DMS 273 (cell line): ENCODE measurements around the gene AQP1.

ENCODE experiments used
- DNase-seq: peaks from one replicate; lab custom pipeline; 2025; ENCODE audit not compliant: unreplicated experiment; lab: John Stamatoyannopoulos, UW

The AQP1 gene

DNA sequence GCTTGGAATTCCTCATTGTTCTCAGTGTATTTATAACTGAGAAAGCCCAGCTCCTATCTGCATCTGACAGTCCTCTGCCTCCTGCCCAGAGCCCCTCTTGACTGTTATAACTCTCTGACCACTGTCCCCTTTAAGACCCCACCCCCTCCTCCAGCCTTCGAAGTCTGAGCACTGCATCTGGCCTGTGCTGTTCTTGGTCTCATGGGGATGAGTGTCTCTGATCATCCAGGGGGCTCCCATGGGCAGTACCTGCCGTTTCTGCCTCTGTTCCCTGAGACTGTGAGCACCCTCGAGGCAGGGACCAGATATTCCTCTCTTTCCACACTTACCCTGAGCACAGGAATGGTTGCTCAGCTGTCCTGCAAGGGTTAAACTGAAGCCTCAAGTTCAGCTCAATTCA, 59.8 kb downstream of the AQP1 start:
- DNase-seq, result no peak

DNA sequence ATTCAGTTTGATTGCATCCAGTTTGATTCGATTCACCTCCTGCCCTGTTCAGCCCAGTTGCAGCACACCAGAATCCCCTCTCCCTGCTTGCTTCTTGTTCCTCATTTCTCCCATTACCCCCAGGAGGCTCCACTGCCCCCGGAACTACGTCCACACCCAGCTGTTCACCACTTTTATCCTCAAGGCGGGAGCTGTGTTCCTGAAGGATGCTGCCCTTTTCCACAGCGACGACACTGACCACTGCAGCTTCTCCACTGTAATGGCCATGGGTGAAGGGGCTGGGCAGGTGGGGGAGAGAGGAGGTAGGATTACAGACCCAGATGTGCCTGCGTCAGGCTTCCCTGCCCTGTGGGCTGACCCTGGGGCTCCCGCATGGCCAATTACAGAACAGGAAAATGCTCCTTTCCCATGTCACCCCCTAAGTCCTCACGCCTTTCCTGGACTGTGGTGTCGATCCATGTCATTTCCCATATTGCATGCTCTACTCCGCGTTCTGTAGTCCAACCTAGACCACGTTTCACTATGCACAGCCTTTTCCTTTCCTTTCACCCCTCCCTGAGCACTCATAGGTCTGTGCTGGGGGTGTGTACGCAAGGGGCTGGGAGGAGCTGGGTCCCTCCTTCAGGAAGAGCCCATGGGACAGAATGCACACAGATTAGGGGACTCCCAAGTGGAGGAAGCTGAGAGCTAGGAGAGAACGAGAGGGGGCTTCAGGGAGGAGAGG, 60.3 kb downstream of the AQP1 start:
- DNase-seq, result no peak

DNA sequence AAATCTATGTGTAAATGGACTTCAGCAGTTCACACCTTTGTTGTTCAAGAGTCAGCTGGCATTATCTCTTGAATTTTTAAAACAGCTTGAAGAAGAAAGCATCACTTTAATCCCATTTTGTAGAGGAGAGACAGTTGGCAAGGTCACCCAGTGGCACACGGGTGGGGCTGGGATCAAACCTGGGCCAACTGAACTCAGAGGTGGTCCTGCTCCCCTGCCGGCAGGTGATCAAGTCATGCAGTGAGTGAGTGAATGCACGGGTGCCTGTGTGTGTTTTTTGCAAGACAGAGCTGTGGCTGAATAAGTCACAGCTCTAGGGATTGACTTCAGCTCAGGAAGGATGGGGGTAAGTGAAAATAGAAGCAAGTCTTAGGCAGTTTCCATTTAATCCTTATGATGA, 61.6 kb downstream of the AQP1 start:
- DNase-seq, result no peak

DNA sequence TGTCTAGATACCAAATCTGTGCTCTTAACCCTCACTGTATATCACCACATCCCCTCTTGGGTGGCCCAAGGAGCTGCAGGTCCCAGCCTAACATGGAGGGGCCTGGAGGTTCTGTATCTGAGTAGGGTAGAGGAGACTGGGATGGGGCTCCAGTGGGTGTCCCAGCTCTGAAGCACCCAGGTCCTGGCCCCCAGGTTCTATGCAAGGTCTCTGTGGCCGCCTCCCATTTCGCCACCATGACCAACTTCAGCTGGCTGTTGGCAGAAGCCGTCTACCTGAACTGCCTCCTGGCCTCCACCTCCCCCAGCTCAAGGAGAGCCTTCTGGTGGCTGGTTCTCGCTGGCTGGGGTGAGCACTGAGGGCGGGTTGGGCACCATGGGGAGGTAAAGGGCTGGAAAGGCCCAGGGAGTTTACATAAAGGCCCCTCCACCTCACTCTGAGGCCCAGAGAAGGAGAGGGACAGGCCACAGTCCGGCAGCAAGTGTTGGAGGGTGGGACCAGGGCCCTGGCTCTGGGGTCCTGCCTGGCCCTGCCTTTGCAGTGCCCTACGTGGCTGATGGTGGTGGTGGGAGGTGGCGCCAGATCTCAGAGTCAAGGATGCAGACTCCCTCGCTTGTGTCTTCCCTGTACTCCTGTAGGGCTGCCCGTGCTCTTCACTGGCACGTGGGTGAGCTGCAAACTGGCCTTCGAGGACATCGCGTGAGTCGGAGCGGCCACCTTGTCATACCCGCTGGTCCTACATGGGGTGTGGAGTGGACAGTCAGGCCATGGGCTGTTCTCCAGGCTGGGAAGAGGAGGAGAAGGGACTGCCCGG, 62.3 kb downstream of the AQP1 start:
- no peak for DNase-seq

DNA sequence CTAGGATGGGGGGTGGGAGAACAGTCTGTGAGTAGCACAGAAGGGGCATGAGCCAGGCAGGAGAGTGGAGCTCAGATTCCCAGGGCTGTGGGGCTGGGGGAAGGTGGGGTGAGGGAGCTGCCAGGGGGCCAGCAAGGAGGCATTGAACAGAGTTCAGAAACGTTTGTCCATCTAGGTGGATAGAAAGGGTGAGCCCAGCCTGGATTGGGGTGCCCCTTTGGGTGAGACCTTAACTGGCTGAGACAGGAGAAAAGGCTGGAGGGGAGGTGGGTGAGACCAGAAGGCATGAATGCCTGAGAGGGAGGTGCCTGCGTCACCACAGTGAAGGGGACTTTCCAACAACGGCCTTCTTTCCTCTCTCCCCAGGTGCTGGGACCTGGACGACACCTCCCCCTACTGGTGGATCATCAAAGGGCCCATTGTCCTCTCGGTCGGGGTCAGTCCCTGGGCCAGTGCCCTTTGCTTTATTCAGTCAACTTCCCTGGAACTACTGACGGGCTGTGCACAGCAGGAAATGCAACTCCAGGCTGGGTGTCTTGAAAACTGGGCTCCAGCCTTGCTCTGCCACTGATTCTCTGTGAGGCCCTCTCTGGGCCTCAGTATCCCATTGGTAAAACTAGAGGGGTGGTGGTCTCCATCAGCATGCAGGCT, 63.1 kb downstream of the AQP1 start:
- peak; percentile 82 for DNase-seq
